OCI-LY1 (cell line): ENCODE data around the gene NCSTN.

Experiments
- EZH2 ChIP-seq: fragments of 200-600 bp; sonication (generic), shearing (Covaris generic); IDR thresholded peaks from 2 replicates; pipeline ENCODE4 v1.8.0; 2017; ENCODE audit warnings: borderline replicate concordance, mixed run types, mild to moderate bottlenecking, antibody characterized with exemption, low read length, moderate library complexity, mixed read lengths
- TF ChIP-seq, protein P1 (sequence below): fragments of 200-600 bp; sonication (generic), shearing (Covaris generic); IDR thresholded peaks from 2 replicates; pipeline ENCODE4 v1.5.1; 2017; ENCODE audit warnings: mild to moderate bottlenecking, antibody characterized with exemption, low read length, moderate library complexity, mixed read lengths

DNA sequence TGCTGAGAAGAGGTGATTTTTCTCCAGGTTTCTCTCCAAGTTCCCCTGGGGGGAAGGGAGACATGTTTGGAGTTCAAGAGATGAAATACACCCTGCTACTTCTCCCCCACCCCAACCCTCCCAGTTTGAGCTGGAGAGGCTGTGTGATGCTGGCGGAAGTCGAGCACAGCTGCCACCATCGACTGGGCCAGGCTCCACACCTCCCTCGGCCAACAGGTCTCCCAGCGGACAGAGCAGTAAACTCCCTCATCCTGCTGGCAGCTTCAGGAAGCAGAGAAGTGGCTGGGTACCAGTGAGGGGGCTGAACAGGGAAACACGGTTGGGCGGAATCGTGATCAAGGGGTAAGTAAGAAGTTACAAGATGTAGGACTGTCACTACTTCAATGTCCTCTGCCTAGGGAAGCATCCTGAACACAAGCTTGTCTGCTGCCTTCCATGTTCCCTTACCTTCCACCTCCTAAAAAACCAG is 17.1 kb downstream of the NCSTN start:
- TF ChIP-seq, protein P1, sequence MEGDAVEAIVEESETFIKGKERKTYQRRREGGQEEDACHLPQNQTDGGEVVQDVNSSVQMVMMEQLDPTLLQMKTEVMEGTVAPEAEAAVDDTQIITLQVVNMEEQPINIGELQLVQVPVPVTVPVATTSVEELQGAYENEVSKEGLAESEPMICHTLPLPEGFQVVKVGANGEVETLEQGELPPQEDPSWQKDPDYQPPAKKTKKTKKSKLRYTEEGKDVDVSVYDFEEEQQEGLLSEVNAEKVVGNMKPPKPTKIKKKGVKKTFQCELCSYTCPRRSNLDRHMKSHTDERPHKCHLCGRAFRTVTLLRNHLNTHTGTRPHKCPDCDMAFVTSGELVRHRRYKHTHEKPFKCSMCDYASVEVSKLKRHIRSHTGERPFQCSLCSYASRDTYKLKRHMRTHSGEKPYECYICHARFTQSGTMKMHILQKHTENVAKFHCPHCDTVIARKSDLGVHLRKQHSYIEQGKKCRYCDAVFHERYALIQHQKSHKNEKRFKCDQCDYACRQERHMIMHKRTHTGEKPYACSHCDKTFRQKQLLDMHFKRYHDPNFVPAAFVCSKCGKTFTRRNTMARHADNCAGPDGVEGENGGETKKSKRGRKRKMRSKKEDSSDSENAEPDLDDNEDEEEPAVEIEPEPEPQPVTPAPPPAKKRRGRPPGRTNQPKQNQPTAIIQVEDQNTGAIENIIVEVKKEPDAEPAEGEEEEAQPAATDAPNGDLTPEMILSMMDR, result no peak
- no peak for TF ChIP-seq EZH2
